Brain pericyte (primary cell): ENCODE data around the gene MUC4.
"Not testable (repeated sequence)": the region's sequence is repeated elsewhere in the genome, so short reads cannot be mapped to it uniquely, and the experiment has no call there.

Experiments
- DNase-seq: peaks from one replicate; pipeline ENCODE4 v3.0.0-alpha.2; 2012; ENCODE audit warnings: low read depth, low spot score

Gene MUC4

DNA sequence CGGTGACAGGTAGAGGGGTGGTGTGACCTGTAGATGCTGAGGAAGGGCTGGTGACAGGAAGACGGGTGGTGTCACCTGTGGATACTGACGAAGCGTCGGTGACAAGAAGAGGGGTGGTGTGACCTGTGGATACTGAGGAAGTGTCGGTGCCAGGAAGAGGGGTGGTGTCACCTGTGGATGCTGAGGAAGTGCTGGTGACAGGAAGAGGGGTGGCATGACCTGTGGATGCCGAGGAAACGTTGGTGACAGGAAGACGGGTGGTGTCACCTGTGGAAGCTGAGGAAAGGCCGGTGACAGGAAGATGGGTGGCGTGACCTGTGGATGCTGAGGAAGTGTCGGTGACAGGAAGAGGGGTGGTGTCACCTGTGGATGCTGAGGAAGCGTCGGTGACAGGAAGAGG lies 27.7 kb downstream of the MUC4 start:
- not testable (repeated sequence) for DNase-seq

DNA sequence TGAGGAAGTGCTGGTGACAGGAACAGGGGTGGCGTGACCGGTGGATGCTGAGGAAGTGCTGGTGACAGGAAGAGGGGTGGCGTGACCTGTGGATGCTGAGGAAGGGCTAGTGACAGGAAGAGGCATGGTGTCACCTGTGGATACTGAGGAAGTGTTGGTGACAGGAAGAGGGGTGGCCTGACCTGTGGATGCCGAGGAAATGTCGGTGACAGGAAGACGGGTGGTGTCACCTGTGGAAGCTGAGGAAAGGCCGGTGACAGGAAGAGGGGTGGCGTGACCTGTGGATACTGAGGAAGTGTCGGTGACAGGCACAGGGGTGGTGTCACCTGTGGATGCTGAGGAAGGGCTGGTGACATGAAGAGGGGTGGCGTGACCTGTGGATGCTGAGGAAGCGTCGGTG lies 30.5 kb downstream of the MUC4 start:
- not testable (repeated sequence) for DNase-seq

DNA sequence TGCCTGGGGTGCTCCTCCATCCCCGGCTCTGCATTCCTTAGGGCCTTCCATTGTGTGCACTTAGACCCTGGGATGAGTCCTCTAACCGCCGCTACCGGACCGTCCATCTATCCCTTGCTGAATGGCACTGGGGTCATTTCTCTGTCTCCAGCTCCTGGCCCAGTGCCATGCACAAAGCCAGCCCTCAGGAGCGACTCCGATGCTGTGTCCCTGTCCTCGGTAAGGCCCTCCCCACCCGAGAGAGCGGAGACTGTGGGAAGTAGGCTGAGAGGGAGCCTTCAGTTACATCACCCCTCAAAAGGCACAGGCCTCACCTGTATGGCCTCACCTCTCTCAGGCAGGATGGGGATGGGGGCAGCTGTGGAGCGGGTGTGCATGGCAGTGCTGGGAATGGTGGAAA lies 33.8 kb downstream of the MUC4 start:
- DNase-seq = no peak

DNA sequence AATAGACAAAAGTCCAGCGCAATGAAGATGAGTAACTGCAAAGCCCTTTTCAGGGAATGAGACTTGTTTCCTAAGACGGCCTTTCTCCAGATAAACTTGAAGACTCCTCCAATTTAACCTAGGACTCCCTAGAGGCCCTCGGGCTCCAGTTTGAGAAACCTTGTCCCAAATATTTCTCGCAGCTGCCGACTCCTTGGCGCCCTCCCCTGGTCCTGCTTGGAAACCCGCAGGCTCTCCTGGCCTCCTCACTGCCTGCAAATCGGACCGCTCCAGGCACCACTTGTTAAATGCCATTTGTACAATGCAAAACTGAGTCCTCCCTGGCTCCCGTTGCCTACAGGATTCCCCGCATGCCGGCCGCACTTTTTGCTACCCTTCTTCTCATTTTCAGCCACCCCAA lies 36.8 kb downstream of the MUC4 start:
- no peak for DNase-seq

- DNase-seq = no peak
Measured at GRCh38 chr3:195773956-195774537, 37.7 kb downstream of the MUC4 start.

- no peak for DNase-seq
Measured at GRCh38 chr3:195771646-195772300, 40.0 kb downstream of the MUC4 start.

- DNase-seq = not testable (repeated sequence)
Measured at GRCh38 chr3:195770841-195771645, 40.7 kb downstream of the MUC4 start.

DNA sequence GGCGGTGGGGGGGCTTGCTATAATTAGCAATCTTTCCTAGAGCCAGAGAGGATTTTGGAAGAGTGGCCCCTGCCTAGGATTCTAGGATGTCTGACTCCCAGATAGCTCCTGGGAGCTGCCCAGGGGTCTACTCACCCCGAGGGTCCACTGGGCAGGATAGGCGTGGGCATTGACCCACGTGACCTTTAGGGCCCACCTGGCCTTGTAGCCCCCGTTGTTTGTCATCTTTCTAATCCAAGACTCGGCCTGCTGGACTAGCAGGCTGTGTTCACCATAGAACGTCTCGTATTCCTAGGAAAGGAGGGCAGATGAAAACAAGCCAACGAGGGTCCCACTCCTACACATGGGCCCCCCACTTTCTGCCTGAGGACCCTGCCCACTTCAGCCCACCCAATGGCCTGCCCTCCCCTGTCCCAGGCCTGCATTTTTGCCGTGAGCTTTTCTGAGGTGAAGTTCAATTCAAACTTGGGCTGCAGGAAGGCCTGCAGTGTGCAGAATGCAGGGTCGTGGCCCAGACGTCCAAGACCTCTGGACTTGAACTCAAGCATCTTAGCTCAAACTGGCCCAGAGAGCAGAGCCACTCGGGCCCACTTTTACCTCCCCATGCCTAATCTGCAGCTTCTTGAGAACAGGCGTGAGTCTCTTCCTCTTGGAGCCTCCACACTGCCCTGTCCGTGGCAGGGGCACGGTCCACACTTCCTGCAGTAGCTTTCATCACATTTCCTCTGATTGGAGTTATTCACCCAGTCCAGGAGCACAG lies 41.5 kb downstream of the MUC4 start:
- DNase-seq = no peak

- DNase-seq = no peak
Measured at GRCh38 chr3:195769551-195769950, 42.2 kb downstream of the MUC4 start.

DNA sequence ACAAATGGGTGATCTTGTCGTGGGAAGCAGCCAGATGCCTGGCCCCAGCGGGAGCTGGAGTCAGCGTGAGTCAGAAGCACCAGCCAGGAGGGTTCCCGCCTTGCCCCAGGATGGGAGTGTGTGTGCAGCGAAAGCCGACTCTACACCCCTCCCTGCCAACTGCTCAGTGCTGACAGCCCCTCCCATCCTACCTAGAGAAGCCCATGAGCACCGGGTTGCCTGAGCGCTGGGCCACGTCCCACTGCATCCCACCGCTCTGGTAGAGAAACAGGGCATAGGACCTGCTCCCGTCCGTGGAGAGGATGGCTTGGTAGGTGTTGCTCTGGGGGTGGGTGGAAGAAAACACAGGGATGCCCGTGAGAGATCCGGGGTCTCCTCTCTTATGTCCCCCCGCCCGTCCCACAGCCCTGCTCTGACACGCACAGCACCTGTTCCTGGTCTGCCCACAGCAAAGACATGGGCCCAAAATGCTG lies 42.9 kb downstream of the MUC4 start:
- DNase-seq = no peak

GRCh38 chr3:195768414-195768813 lies 43.3 kb downstream of the MUC4 start:
- no peak for DNase-seq

DNA sequence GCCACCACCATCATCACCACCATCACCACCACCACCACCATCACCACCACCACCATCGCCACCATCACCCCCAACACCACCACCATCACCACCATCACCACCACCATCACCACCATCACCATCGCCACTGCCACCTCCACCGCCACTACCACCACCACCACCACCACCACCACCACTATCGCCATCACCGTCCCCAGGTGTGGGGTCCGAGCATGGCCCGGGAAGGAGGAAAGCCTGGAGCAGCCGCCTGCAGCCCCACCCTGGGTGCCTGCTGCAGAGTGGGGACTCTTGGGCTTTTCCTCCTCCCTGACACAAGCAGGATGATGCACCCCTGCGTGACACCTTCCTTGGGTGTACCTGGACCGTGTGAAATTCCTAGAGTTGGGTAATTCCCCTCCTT lies 43.9 kb downstream of the MUC4 start:
- DNase-seq = no peak

GRCh38 chr3:195766671-195767070 lies 45.1 kb downstream of the MUC4 start:
- DNase-seq = no peak

DNA sequence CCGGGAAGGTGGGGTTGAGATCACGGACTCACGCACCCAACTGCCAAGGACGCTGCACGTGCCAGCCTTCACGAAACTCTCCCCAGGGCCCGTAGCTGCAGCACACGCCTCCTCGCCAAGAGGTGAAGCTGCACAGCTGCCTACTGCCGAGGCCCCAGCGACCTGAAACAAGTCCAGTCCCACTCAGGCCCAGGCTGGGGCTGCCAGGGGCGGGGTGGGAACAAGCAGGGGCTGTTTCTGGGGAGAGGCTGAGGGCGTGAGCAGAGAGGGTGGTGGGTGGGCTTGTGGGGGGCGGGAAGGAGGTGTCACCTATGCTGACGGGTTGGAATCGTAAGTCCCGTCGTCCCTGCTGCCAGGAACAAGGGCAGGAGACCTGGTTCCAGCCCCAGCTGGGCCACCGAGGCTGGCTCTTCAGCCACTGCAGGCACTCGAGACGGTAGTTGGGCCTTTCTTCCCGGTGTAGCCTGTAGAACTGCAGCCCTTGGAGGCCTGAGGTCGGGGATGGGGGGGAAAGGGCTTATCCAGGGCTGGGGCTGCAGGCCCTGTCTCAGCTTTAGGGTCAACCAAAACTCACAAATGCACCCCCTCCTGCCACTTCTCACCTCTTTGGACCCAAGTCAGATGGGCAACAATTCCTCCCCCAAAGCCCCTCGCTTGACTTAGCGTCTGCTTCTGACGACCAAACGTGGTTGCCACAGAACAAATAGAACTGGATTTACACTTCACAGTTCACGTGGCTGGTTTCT lies 46.6 kb downstream of the MUC4 start:
- no peak for DNase-seq

- DNase-seq = no peak
Measured at GRCh38 chr3:195763843-195764825, 47.6 kb downstream of the MUC4 start.

DNA sequence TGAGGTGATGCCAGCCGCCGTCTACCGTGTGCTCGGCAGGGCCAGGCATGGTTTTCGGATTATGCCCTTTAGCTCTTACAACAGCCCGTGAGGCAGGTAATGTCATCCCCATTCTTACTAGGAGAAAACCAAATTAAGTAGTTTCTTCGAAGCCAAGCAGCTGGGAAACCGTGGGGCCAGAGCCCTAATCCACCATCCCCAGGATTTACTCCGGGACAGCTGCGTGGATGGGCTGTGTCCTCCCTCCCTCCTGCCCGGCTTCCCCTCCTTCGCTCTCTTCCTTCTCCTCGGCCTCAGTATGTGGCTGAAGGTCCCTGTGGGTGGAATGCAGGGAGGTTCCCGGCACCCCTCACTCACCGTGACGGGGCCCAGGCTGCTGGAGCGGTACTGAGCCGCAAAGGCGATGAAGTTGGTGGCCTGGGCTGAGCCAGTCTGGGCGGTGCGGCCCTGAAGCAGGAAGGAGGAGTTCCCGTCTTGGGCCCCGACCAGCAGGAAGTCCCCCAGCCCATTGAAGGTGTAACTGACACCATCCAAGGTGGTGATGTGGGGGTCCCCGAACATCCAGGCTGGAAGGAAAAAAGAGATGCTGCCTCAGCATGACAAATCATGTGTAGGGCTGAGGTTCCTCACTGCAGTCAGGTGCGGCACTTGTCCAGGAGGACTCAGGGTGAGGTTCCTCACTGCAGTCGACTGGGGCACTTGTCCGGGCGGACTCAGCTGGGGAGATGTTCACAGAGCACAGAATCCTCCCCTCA lies 48.5 kb downstream of the MUC4 start:
- DNase-seq = no peak

DNA sequence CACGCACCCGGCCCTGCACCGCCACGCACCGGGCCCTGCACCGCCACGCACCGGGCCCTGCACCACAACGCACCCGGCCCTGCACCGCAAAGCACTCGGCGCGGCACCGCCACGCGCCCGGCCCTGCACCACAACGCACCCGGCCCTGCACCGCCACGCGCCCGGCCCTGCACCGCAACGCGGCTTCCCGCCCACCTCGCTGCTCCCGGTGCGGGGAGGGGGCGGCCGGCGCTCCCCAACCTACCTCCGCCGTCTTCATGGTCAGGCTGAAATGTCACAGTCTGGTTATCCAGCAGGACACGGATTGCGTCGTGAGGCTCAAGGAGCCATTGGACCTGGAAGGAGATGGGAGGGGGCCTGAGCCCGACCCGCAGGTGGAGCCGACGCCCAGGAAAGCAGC lies 49.1 kb downstream of the MUC4 start:
- no peak for DNase-seq

DNA sequence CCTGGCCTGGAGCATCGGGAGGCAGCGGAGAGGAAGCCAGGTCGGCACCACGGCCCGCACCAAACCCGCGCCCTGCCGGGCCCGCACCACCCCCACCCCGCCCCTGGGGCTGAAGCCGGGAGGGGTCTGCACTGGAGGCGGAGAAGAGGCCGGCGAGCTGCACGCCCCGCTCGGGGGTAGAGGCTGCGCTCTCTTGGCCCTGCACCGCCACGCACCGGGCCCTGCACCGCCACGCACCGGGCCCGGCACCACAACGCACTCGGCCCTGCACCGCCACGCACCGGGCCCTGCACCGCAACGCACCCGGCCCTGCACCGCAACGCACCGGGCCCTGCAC lies 49.5 kb downstream of the MUC4 start:
- no peak for DNase-seq

DNA sequence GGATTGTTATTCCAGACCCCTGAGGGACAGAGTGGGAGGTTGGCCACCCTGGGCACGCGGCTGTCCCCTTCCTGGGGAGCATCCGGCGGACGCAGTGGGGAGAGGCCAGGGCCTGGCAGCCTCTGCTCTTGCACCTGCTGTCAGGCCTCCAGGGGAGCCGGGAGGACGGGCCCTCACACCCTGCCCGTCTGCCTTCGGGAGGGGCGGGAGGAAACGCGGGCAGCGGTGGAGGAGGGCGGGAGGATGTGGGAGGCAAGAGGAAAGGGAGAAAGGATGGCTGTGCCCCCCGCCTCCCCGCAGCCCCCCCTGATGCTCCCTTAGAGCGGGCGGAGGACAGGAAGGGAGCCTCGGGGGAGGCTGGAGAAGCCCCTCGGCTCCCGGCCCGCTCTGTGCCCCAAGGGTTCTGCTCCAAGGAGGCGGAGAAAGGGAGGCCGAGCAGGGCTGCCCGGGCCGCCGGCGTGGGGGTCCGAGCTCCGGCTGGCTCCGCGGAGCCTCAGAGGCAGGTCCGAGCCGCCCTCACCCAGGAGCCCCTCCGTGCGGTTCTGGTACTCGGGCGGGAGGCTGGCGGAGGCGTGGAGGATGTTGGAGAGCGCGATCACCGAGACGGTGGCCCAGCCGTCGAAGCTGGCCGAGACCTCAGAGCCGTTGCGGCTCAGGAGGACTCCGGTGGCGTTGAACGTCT lies 50.0 kb downstream of the MUC4 start:
- no peak for DNase-seq
